ENCODE data around the gene TEAD1. TPM values are rescaled to one million over a fixed set of nuclear protein-coding genes. Genes with fewer than 3 reads are reported as not detected.

TEAD1 gene
- total RNA-seq, 2 experiments from 2014 or later: 0.25 to 0.83 TPM

DNA sequence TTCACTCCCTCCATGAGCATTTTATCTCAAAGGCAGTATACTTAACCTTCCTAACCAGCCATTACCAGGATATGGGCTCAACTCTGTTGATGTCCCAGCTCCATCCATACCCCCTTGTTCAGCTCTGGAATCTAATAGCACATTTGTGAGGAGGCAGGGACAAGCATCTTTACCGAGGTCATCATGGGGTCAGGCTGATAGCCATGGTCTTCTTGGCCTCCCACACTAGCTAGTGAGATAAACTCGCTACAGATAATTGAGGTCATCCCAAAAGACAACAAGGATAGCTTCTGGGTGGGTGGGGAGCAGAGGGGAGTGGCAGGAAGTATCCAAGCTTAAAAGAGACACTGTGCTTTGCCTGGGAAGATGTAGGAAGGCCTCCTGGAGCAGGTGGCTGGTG, 193.3 kb downstream of the TEAD1 start:
- POLR2A ChIA-PET: no interaction called here
- CTCF ChIA-PET: interaction anchor here (1.3 to 1.5 kb wide), 2 partner anchors 21 to 268 kb away, joined by 4 read pairs; no protein-coding TSS in a partner anchor
- intact Hi-C loops (cut with micrococcal nuclease): no loop called here

DNA sequence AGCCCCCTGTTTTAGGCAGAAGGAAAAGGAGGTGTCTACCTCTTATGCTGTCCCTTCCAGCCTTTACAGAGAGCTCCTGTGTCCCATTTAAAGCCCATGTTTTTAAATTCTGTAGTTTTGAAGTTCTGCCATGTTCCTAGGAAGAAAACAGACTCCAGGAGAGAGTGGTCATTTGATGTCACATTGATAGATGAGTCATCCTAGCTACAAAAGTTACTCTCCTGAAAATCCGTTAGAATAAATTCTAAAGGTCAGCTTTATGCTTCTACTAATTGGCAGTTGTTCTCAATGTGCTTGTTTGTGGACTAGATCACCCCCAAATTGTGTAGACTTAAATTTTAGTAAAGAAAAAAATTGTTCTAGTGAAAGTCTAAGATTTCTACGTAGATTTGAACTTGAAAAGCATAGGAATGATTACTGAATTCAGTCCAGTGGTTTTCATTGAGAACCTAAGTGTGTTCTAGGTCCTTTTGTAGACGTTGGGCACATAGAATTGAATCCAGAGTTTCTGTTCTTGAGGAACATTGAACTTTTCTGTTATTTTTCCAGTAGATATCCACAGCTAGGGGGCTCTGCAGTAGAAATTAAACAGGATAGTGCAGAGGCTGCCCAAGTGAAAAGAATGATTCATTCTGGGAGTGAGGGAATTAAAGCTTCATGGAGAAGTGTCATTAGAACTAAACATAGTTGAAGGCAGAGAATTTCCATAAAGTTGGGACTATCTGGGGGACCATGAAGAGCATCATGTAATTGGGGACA, 194.3 kb downstream of the TEAD1 start:
- H3K27ac Mint-ChIP-seq: no peak overlapping the region
- ATAC-seq (no peak), DNase-seq (no peak)
- peaks cover 5% of the 10 kb centered on the region for H3K4me1 Mint-ChIP-seq (ENCODE audit: low read depth)
- peaks cover 23% of the 10 kb centered on the region for H3K27me3 Mint-ChIP-seq
- H3K36me3 Mint-ChIP-seq (ENCODE audit: low read depth): no peaks in the 10 kb centered on the region
- ChIA-PET POLR2A (no interaction called here), CTCF (interaction anchor here (1.3 to 1.5 kb wide), 2 partner anchors 20 to 269 kb away, joined by 4 read pairs; no protein-coding TSS in a partner anchor)
- H3K9me3 Mint-ChIP-seq: no peaks in the 10 kb centered on the region
- no peak overlapping the region for H3K4me3 Mint-ChIP-seq
- intact Hi-C loops (cut with micrococcal nuclease): no loop called here
- TF ChIP-seq, protein P1, sequence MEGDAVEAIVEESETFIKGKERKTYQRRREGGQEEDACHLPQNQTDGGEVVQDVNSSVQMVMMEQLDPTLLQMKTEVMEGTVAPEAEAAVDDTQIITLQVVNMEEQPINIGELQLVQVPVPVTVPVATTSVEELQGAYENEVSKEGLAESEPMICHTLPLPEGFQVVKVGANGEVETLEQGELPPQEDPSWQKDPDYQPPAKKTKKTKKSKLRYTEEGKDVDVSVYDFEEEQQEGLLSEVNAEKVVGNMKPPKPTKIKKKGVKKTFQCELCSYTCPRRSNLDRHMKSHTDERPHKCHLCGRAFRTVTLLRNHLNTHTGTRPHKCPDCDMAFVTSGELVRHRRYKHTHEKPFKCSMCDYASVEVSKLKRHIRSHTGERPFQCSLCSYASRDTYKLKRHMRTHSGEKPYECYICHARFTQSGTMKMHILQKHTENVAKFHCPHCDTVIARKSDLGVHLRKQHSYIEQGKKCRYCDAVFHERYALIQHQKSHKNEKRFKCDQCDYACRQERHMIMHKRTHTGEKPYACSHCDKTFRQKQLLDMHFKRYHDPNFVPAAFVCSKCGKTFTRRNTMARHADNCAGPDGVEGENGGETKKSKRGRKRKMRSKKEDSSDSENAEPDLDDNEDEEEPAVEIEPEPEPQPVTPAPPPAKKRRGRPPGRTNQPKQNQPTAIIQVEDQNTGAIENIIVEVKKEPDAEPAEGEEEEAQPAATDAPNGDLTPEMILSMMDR (IDR thresholded peaks at IDR 0.05): no peak

More for the DNA sequence above, 193.3 kb downstream of the TEAD1 start:
- H3K9me3 Mint-ChIP-seq: no peaks in the 10 kb centered on the region
- no peak overlapping the region for H3K27ac Mint-ChIP-seq
- peaks cover 32% of the 10 kb centered on the region for H3K27me3 Mint-ChIP-seq
- no peak overlapping the region for H3K4me3 Mint-ChIP-seq
- ATAC-seq (no peak), DNase-seq (no peak)
- TF ChIP-seq, protein P1 (IDR thresholded peaks at IDR 0.05): no peak
- H3K4me1 Mint-ChIP-seq (ENCODE audit: low read depth): peaks cover 5% of the 10 kb centered on the region
- no peaks in the 10 kb centered on the region for H3K36me3 Mint-ChIP-seq (ENCODE audit: low read depth)

DNA sequence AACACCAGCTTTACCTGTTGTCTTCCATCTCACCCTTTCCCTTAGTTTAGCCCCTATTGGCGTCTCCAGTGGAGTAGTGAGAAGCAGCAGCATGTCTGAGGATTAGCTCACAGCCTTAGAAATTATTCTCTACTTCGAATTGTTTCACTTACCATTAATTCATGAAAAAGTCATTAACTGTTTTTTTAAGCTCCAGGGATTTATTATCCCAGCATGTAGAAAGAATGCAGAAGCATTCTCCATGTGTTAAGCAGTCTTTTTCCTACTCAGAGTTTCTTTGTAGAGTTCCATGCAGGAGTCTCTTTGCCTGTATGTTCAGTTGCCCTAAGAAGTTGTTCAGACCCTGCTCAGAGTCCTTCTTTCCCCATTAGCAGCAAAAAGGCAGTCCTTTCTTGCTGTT, 197.0 kb downstream of the TEAD1 start:
- Mint-ChIP-seq H3K9me3 (no peaks in the 10 kb centered on the region), H3K36me3 (ENCODE audit: low read depth) (no peaks in the 10 kb centered on the region), H3K4me3 (no peak overlapping the region), H3K27me3 (peaks cover 7% of the 10 kb centered on the region), H3K4me1 (ENCODE audit: low read depth) (no peaks in the 10 kb centered on the region), H3K27ac (no peak overlapping the region)
- no peak for DNase-seq
- ATAC-seq: no peak
- ChIA-PET POLR2A (no interaction called here), CTCF (interaction anchor here (1.2 kb wide), 1 partner anchor 17 kb away, joined by 4 read pairs; no protein-coding TSS in a partner anchor)
- TF ChIP-seq, protein P1 (IDR thresholded peaks at IDR 0.05): no peak
- intact Hi-C loops (cut with micrococcal nuclease): no loop called here

DNA sequence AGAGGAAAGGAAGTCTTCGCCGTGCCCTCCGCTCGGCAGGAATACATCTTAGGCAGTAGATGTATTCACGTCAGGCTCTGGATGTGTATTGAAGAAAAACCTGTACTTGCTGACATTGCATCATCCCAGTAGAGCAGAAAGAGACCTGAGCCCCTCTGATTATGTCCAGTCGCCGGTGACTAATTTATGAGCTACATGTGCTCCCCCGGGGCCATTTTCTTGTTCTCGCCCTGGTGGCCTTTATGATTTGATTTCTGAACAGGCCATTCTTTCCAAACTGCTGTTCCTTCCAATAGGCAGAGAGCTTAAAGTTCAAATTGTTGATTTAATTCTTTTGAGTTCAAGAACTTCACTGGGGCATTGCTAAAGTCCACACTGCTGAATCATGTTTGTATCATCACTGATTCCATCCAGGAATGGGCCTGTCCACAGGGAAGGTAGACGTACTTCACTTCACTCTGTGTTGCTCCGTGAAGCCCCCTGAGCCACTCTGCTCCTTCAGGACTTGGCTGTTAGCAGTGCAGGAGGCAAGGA, 197.6 kb downstream of the TEAD1 start:
- H3K4me3 Mint-ChIP-seq: no peak overlapping the region
- intact Hi-C loops (cut with micrococcal nuclease): no loop called here
- TF ChIP-seq, protein P1 (IDR thresholded peaks at IDR 0.05): no peak
- H3K27me3 Mint-ChIP-seq: peaks cover 7% of the 10 kb centered on the region
- H3K27ac Mint-ChIP-seq: no peak overlapping the region
- DNase-seq: no peak
- H3K4me1 Mint-ChIP-seq (ENCODE audit: low read depth): no peaks in the 10 kb centered on the region
- POLR2A ChIA-PET: no interaction called here
- H3K36me3 Mint-ChIP-seq (ENCODE audit: low read depth): no peaks in the 10 kb centered on the region
- H3K9me3 Mint-ChIP-seq: no peaks in the 10 kb centered on the region
- CTCF ChIA-PET: interaction anchor here (1.2 kb wide), 1 partner anchor 17 kb away, joined by 4 read pairs; no protein-coding TSS in a partner anchor
- no peak for ATAC-seq

DNA sequence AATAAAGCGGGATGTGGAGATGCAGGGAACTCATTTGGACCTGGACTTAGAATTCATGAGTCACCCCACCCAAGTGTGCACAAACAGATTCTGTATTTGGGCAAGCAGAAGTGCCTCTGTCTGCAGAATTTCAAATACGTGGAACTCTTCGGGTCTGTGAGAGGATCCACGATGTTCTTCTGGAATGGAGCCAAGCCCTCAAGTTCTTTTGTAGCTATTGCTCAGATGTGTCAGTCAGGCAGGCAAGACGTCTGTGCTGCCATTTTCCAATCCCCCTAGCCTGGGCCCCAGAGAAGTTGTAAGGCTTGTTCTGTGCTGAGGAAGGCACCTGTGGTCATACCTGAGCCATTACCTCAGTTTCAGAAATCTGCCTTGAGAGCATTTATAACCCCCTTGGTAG, 202.1 kb downstream of the TEAD1 start:
- H3K4me1 Mint-ChIP-seq (ENCODE audit: low read depth): no peaks in the 10 kb centered on the region
- no peak for DNase-seq
- H3K27me3 Mint-ChIP-seq: peaks cover 8% of the 10 kb centered on the region
- H3K4me3 Mint-ChIP-seq: no peak overlapping the region
- H3K9me3 Mint-ChIP-seq: no peaks in the 10 kb centered on the region
- TF ChIP-seq, protein P1 (IDR thresholded peaks at IDR 0.05): no peak
- CTCF ChIA-PET: no interaction called here
- H3K27ac Mint-ChIP-seq: no peak overlapping the region
- intact Hi-C loops (cut with micrococcal nuclease): no loop called here
- POLR2A ChIA-PET: no interaction called here
- ATAC-seq: no peak
- no peaks in the 10 kb centered on the region for H3K36me3 Mint-ChIP-seq (ENCODE audit: low read depth)
